ENCODE data around the gene FAM168A.

GRCh38 chr11:73551677-73552076 lies 46.2 kb downstream of the FAM168A start:
- TF ChIP-seq ZNF121 (CRISPR knock-in tag; IDR thresholded peaks at IDR 0.05) (no peak), MXD4 (CRISPR knock-in tag; IDR thresholded peaks at IDR 0.05; ENCODE audit: borderline replicate concordance) (no peak), USF1 (CRISPR knock-in tag; IDR thresholded peaks at IDR 0.05) (no peak), SP1 (CRISPR knock-in tag; conservative IDR thresholded peaks at IDR 0.05) (no peak), CTCF (IDR thresholded peaks at IDR 0.05) (no peak), ATF2 (CRISPR knock-in tag; IDR thresholded peaks at IDR 0.05; ENCODE audit: borderline replicate concordance, low read depth) (no peak), STAT6 (CRISPR knock-in tag; conservative IDR thresholded peaks at IDR 0.05; ENCODE audit: low read depth) (no peak), NR1H2 (CRISPR knock-in tag; IDR thresholded peaks at IDR 0.05) (no peak), USF2 (CRISPR knock-in tag; IDR thresholded peaks at IDR 0.05) (no peak), E2F4 (CRISPR knock-in tag; IDR thresholded peaks at IDR 0.05; ENCODE audit: borderline replicate concordance, low read depth) (no peak), FOXP4 (CRISPR knock-in tag; IDR thresholded peaks at IDR 0.05) (no peak), NFATC4 (CRISPR knock-in tag; IDR thresholded peaks at IDR 0.05) (no peak)
